CD8-positive, alpha-beta memory T cell (primary cell): ENCODE measurements around the gene TNFSF12. TPM values are rescaled to one million over a fixed set of nuclear protein-coding genes. Genes with fewer than 3 reads are reported as not detected.

Experiments
- CTCF ChIA-PET: fragments of 350-600 bp; sonication (Branson Sonifier 250); formaldehyde crosslinking; loops from one replicate; lab custom pipeline; 2021; ENCODE audit warnings: antibody characterized with exemption; lab: Charles Lee
- POLR2A ChIA-PET: fragments of 350-600 bp; sonication (Branson Sonifier 250); formaldehyde crosslinking; loops from one replicate; lab custom pipeline; 2021; ENCODE audit warnings: antibody characterized with exemption; lab: Charles Lee
- DNase-seq, 5 donors: peaks; one replicate each; pipeline versions ENCODE4 v3.0.0 to v3.0.0-alpha.2; 2020 to 2022; ENCODE audit warnings: mixed read lengths in 1 of 5
- H3K27ac ChIP-seq: one replicate; pipeline ENCODE4 v1.7.0; 2013; ENCODE audit warnings: low read depth, mild to moderate bottlenecking, low read length, moderate library complexity
- H3K27me3 ChIP-seq: 2 replicates; pipeline ENCODE4 v1.7.0; 2013; ENCODE audit warnings: low read length, mild to moderate bottlenecking; ENCODE audit not compliant: insufficient read depth, poor library complexity, severe bottlenecking
- H3K36me3 ChIP-seq: 2 replicates; pipeline ENCODE4 v1.7.0; 2013; ENCODE audit warnings: mild to moderate bottlenecking, low read length, moderate library complexity; ENCODE audit not compliant: insufficient read depth
- H3K4me1 ChIP-seq: 2 replicates; pipeline ENCODE4 v1.7.0; 2013; ENCODE audit warnings: mild to moderate bottlenecking, low read length, moderate library complexity; ENCODE audit not compliant: insufficient read depth
- H3K4me3 ChIP-seq: 2 replicates; pipeline ENCODE4 v1.7.0; 2013; ENCODE audit warnings: mild to moderate bottlenecking, low read length
- H3K9me3 ChIP-seq: 2 replicates; pipeline ENCODE4 v1.7.0; 2013; ENCODE audit warnings: mild to moderate bottlenecking, low read length
- H3K27ac Mint-ChIP-seq, 8 donors: one replicate each; pipeline ENCODE4 v1.8.0; 2020 to 2021; ENCODE audit warnings: mixed read lengths in 8 of 8, mild to moderate bottlenecking in 6 of 8, inconsistent platforms in 3 of 8, moderate library complexity in 3 of 8
- H3K27me3 Mint-ChIP-seq, 2 donors: one replicate each; pipeline ENCODE4 v1.8.0; 2020 to 2021; ENCODE audit warnings: mixed read lengths in 2 of 2, mild to moderate bottlenecking in 1 of 2, moderate library complexity in 1 of 2
- H3K36me3 Mint-ChIP-seq, 3 donors: one replicate each; pipeline ENCODE4 v1.8.0; 2020 to 2021; ENCODE audit warnings: mixed read lengths in 3 of 3, inconsistent platforms in 1 of 3, mild to moderate bottlenecking in 1 of 3
- H3K4me1 Mint-ChIP-seq, 3 donors: one replicate each; pipeline ENCODE4 v1.8.0; 2020 to 2021; ENCODE audit warnings: mixed read lengths in 3 of 3, inconsistent platforms in 1 of 3, mild to moderate bottlenecking in 1 of 3
- H3K4me3 Mint-ChIP-seq, 7 donors: one replicate each; pipeline ENCODE4 v1.8.0; 2020 to 2021; ENCODE audit warnings: mixed read lengths in 7 of 7, mild to moderate bottlenecking in 6 of 7, moderate library complexity in 4 of 7, inconsistent platforms in 2 of 7
- H3K9me3 Mint-ChIP-seq, 5 donors: one replicate each; pipeline ENCODE4 v1.8.0; 2020 to 2022; ENCODE audit warnings: mixed read lengths in 5 of 5, mild to moderate bottlenecking in 3 of 5, moderate library complexity in 2 of 5, inconsistent platforms in 1 of 5
- polyA plus RNA-seq: library from polyadenylated mRNA; unstranded; fragments of 300-500 nt; fragmentation: Illumina TruSeq; gene quantifications from one replicate; pipeline ENCODE4 v1.2.3, GENCODE V29; 2021
- total RNA-seq, 2 experiments: library from RNA; stranded (reverse); gene quantifications; one replicate each; pipeline ENCODE4 v1.2.3, GENCODE V29; 2021

The TNFSF12 gene
- total and polyA plus RNA-seq, 3 experiments from 2014 or later = 18.6 to 60.8 (median 22.5) TPM

- H3K4me3 ChIP-seq = peak overlapping the region; percentile 98
- H3K9me3 Mint-ChIP-seq = peaks cover 0 to 4% (median 2%) of the 10 kb centered on the region in 5 donors
- no peaks in the 10 kb centered on the region for H3K9me3 ChIP-seq
- H3K27ac ChIP-seq = peak overlapping the region; percentile 99
- H3K4me3 Mint-ChIP-seq = peak overlapping the region; percentile 93 to 98 (median 96)
- peaks cover 54% of the 10 kb centered on the region for H3K36me3 ChIP-seq
- peaks cover 21 to 84% (median 22%) of the 10 kb centered on the region in 3 donors for H3K36me3 Mint-ChIP-seq
- no peaks in the 10 kb centered on the region for H3K27me3 ChIP-seq
- H3K27ac Mint-ChIP-seq = peak overlapping the region; percentile 96 to 100 (median 98)
- peaks cover 0 to 7% of the 10 kb centered on the region in 2 donors for H3K27me3 Mint-ChIP-seq
- CTCF ChIA-PET = interaction anchor here (1.0 to 2.9 kb wide), 6 partner anchors 12 to 137 kb away, joined by 3 to 11 read pairs (median 6); partner anchors contain the start of genes SENP3, SOX15 and TMEM102
- peaks cover 31% of the 10 kb centered on the region for H3K4me1 ChIP-seq
- peaks cover 39 to 55% (median 48%) of the 10 kb centered on the region in 3 donors for H3K4me1 Mint-ChIP-seq
- peak; percentile 99 to 100 (median 100) for DNase-seq
- POLR2A ChIA-PET = interaction anchor here (0.6 to 4.1 kb wide), 15 partner anchors 11 to 321 kb away, joined by 3 to 52 read pairs (median 5); partner anchors contain the start of genes ACAP1, CTDNEP1, FXR2 and MPDU1
Measured at GRCh38 chr17:7572588-7573323, 23.9 kb downstream of the TNFSF12 start.

- H3K4me3 ChIP-seq = peak overlapping the region; percentile 98
- peak overlapping the region; percentile 96 to 100 (median 98) for H3K27ac Mint-ChIP-seq
- peak overlapping the region; percentile 93 to 98 (median 96) for H3K4me3 Mint-ChIP-seq
- H3K27me3 ChIP-seq = no peaks in the 10 kb centered on the region
- no peaks in the 10 kb centered on the region for H3K9me3 ChIP-seq
- POLR2A ChIA-PET = interaction anchor here (0.6 to 4.1 kb wide), 14 partner anchors 11 to 264 kb away, joined by 3 to 52 read pairs (median 5); partner anchors contain the start of genes ACAP1, FXR2, MPDU1 and NEURL4
- H3K4me1 Mint-ChIP-seq = peaks cover 47 to 62% (median 55%) of the 10 kb centered on the region in 3 donors
- H3K36me3 Mint-ChIP-seq = peaks cover 21 to 91% (median 26%) of the 10 kb centered on the region in 3 donors
- H3K27me3 Mint-ChIP-seq = peaks cover 0 to 7% of the 10 kb centered on the region in 2 donors
- H3K9me3 Mint-ChIP-seq = peaks cover 0 to 4% (median 2%) of the 10 kb centered on the region in 5 donors
- DNase-seq = peak; percentile 88 to 95 (median 90)
- CTCF ChIA-PET = interaction anchor here (1.0 to 2.9 kb wide), 9 partner anchors 10 to 137 kb away, joined by 3 to 11 read pairs (median 5); partner anchors contain the start of genes FXR2, MPDU1, SENP3 and TMEM102
- peaks cover 33% of the 10 kb centered on the region for H3K4me1 ChIP-seq
- peaks cover 60% of the 10 kb centered on the region for H3K36me3 ChIP-seq
- H3K27ac ChIP-seq = peak overlapping the region; percentile 99
Measured at GRCh38 chr17:7573324-7574080, 24.6 kb downstream of the TNFSF12 start.

- no peak for DNase-seq
- POLR2A ChIA-PET = interaction anchor here (0.6 to 4.1 kb wide), 13 partner anchors 10 to 245 kb away, joined by 3 to 52 read pairs (median 6); partner anchors contain the start of genes ACAP1, FXR2, MPDU1 and NEURL4
Measured at GRCh38 chr17:7574176-7574953, 25.5 kb downstream of the TNFSF12 start.

GRCh38 chr17:7575481-7575883, 26.6 kb downstream of the TNFSF12 start:
- Histone ChIP-seq H3K4me3 (no peak overlapping the region), H3K4me1 (peaks cover 50% of the 10 kb centered on the region), H3K27ac (no peak overlapping the region), H3K36me3 (peaks cover 66% of the 10 kb centered on the region), H3K27me3 (no peaks in the 10 kb centered on the region), H3K9me3 (no peaks in the 10 kb centered on the region)
- H3K4me1 Mint-ChIP-seq = peaks cover 62 to 82% (median 73%) of the 10 kb centered on the region in 3 donors
- peaks cover 0 to 11% of the 10 kb centered on the region in 2 donors for H3K27me3 Mint-ChIP-seq
- CTCF ChIA-PET = interaction anchor here (1.2 to 2.9 kb wide), 5 partner anchors 14 to 139 kb away, joined by 5 to 8 read pairs (median 6); partner anchors contain the start of genes SENP3 and TP53
- no peak for DNase-seq
- H3K36me3 Mint-ChIP-seq = peaks cover 17 to 82% (median 19%) of the 10 kb centered on the region in 3 donors
- POLR2A ChIA-PET = interaction anchor here (0.7 to 4.1 kb wide), 4 partner anchors 9 to 110 kb away, joined by 3 to 52 read pairs (median 6); partner anchors contain the start of genes FXR2 and MPDU1
- peak overlapping the region; percentile 48 to 98 (median 93) for H3K4me3 Mint-ChIP-seq
- peaks cover 0 to 4% (median 2%) of the 10 kb centered on the region in 5 donors for H3K9me3 Mint-ChIP-seq
- peak overlapping the region; percentile 43 to 99 (median 91) for H3K27ac Mint-ChIP-seq

More at GRCh38 chr17:7574176-7574953, 25.5 kb downstream of the TNFSF12 start:
- Histone ChIP-seq H3K4me3 (peak overlapping the region; percentile 98), H3K9me3 (no peaks in the 10 kb centered on the region), H3K27ac (peak overlapping the region; percentile 99), H3K27me3 (no peaks in the 10 kb centered on the region), H3K4me1 (peaks cover 42% of the 10 kb centered on the region), H3K36me3 (peaks cover 66% of the 10 kb centered on the region)
- Mint-ChIP-seq H3K4me3 (peak overlapping the region; percentile 93 to 98 (median 96)), H3K27me3 (peaks cover 0 to 11% of the 10 kb centered on the region in 2 donors), H3K27ac (peak overlapping the region; percentile 65 to 99 (median 94)), H3K4me1 (peaks cover 54 to 71% (median 64%) of the 10 kb centered on the region in 3 donors), H3K36me3 (peaks cover 21 to 90% (median 28%) of the 10 kb centered on the region in 3 donors), H3K9me3 (peaks cover 0 to 4% (median 2%) of the 10 kb centered on the region in 5 donors)
- CTCF ChIA-PET = interaction anchor here (0.6 to 2.9 kb wide), 11 partner anchors 9 to 291 kb away, joined by 3 to 11 read pairs (median 5); partner anchors contain the start of genes FXR2, MPDU1, SENP3 and TMEM102

- POLR2A ChIA-PET = interaction anchor here (0.7 to 4.1 kb wide), 4 partner anchors 8 to 110 kb away, joined by 3 to 52 read pairs (median 6); partner anchors contain the start of genes FXR2, MPDU1 and SAT2
- H3K9me3 Mint-ChIP-seq = peaks cover 0 to 4% (median 2%) of the 10 kb centered on the region in 5 donors
- H3K27ac Mint-ChIP-seq = peak overlapping the region; percentile 39 to 99 (median 84)
- H3K4me3 ChIP-seq = no peak overlapping the region
- no peaks in the 10 kb centered on the region for H3K9me3 ChIP-seq
- DNase-seq = no peak
- peak overlapping the region in 4 of 7 donors; percentile 75 to 98 (median 96) for H3K4me3 Mint-ChIP-seq
- H3K36me3 ChIP-seq = peaks cover 61% of the 10 kb centered on the region
- peaks cover 67 to 87% (median 77%) of the 10 kb centered on the region in 3 donors for H3K4me1 Mint-ChIP-seq
- no peak overlapping the region for H3K27ac ChIP-seq
- H3K4me1 ChIP-seq = peaks cover 50% of the 10 kb centered on the region
- H3K27me3 Mint-ChIP-seq = peaks cover 0 to 11% of the 10 kb centered on the region in 2 donors
- CTCF ChIA-PET = interaction anchor here (1.2 to 2.9 kb wide), 4 partner anchors 15 to 139 kb away, joined by 5 to 6 read pairs (median 6); partner anchors contain the start of genes SENP3 and TP53
- H3K36me3 Mint-ChIP-seq = peaks cover 17 to 77% (median 19%) of the 10 kb centered on the region in 3 donors
- H3K27me3 ChIP-seq = no peaks in the 10 kb centered on the region
Measured at GRCh38 chr17:7575959-7576358, 27.1 kb downstream of the TNFSF12 start.

- H3K36me3 ChIP-seq = peaks cover 57% of the 10 kb centered on the region
Measured at GRCh38 chr17:7576432-7576937, 27.6 kb downstream of the TNFSF12 start.

More at GRCh38 chr17:7576432-7576937, 27.6 kb downstream of the TNFSF12 start:
- Histone ChIP-seq H3K27me3 (no peaks in the 10 kb centered on the region), H3K9me3 (no peaks in the 10 kb centered on the region), H3K4me1 (peaks cover 50% of the 10 kb centered on the region), H3K4me3 (no peak overlapping the region), H3K27ac (no peak overlapping the region)
- H3K4me1 Mint-ChIP-seq = peaks cover 69 to 88% (median 73%) of the 10 kb centered on the region in 3 donors
- H3K9me3 Mint-ChIP-seq = peaks cover 0 to 4% (median 2%) of the 10 kb centered on the region in 5 donors
- H3K4me3 Mint-ChIP-seq = peak overlapping the region in 3 of 7 donors; percentile 31 to 97 (median 52)
- H3K27me3 Mint-ChIP-seq = peaks cover 0 to 11% of the 10 kb centered on the region in 2 donors
- no peak for DNase-seq
- ChIA-PET POLR2A (interaction anchor here (1.0 to 4.1 kb wide), 2 partner anchors 8 to 51 kb away, joined by 3 to 52 read pairs; partner anchors contain the start of genes MPDU1 and SAT2), CTCF (interaction anchor here (1.2 to 2.0 kb wide), 4 partner anchors 13 to 140 kb away, joined by 5 to 6 read pairs (median 6); partner anchors contain the start of genes SENP3, SOX15 and TP53)
- peaks cover 17 to 73% (median 19%) of the 10 kb centered on the region in 3 donors for H3K36me3 Mint-ChIP-seq
- peak overlapping the region; percentile 39 to 99 (median 80) for H3K27ac Mint-ChIP-seq
